Loucy (cell line): Measurements from ENCODE around the gene IRGM.
"Not testable (repeated sequence)": the region's sequence is repeated elsewhere in the genome, so short reads cannot be mapped to it uniquely, and the experiment has no call there.

Experiments used
- H2AFZ ChIP-seq: fragments of 200-600 bp; sonication (generic); 2 replicates; pipeline ENCODE4 v1.6.0; 2016; ENCODE audit warnings: antibody characterized with exemption, mild to moderate bottlenecking, low read length, moderate library complexity
- H3F3A ChIP-seq: fragments of 200-600 bp; 2 replicates; pipeline ENCODE4 v1.6.0; 2016; ENCODE audit warnings: antibody characterized with exemption, low read depth, mild to moderate bottlenecking
- H3K27me3 ChIP-seq: fragments of 200-600 bp; sonication (generic); 2 replicates; pipeline ENCODE4 v1.6.1; 2014; ENCODE audit warnings: low read length, mild to moderate bottlenecking; ENCODE audit not compliant: insufficient read depth, poor library complexity, severe bottlenecking
- H3K36me3 ChIP-seq: fragments of 200-600 bp; sonication (generic); 2 replicates; pipeline ENCODE4 v1.6.1; 2016; ENCODE audit warnings: low read length; ENCODE audit not compliant: insufficient read depth
- H3K4me1 ChIP-seq: fragments of 200-600 bp; sonication (generic); 2 replicates; pipeline ENCODE4 v1.5.1; 2014; ENCODE audit warnings: low read length, mild to moderate bottlenecking; ENCODE audit not compliant: insufficient read depth, poor library complexity, severe bottlenecking
- H3K4me2 ChIP-seq: fragments of 200-600 bp; sonication (generic); 2 replicates; pipeline ENCODE4 v1.6.0; 2014; ENCODE audit warnings: antibody characterized with exemption, low read length, low read depth, mild to moderate bottlenecking; ENCODE audit not compliant: poor library complexity, severe bottlenecking
- H3K4me3 ChIP-seq: fragments of 200-600 bp; sonication (generic); 2 replicates; pipeline ENCODE4 v1.5.1; 2014; ENCODE audit warnings: low read length, mild to moderate bottlenecking, mixed read lengths; ENCODE audit not compliant: poor library complexity, severe bottlenecking
- H3K79me2 ChIP-seq: fragments of 200-600 bp; sonication (generic); 2 replicates; pipeline ENCODE4 v1.6.1; 2014; ENCODE audit warnings: low read length; ENCODE audit not compliant: insufficient read depth
- H3K9ac ChIP-seq: fragments of 200-600 bp; sonication (generic); 2 replicates; pipeline ENCODE4 v1.6.0; 2014; ENCODE audit warnings: mild to moderate bottlenecking, low read depth, low read length, moderate library complexity; ENCODE audit not compliant: poor library complexity, severe bottlenecking
- H3K9me2 ChIP-seq: fragments of 200-600 bp; sonication (generic); replicated peaks from 2 replicates; pipeline ENCODE4 v1.6.1; 2016; ENCODE audit warnings: low read depth, low read length, mixed read lengths
- H3K9me3 ChIP-seq: fragments of 200-600 bp; sonication (generic); 2 replicates; pipeline ENCODE4 v1.6.1; 2014; ENCODE audit warnings: mild to moderate bottlenecking, antibody characterized with exemption, low read length, low read depth; ENCODE audit not compliant: insufficient read depth
- H4K20me1 ChIP-seq: fragments of 200-600 bp; sonication (generic); 2 replicates; pipeline ENCODE4 v1.6.0; 2014; ENCODE audit warnings: antibody characterized with exemption, low read length, mild to moderate bottlenecking; ENCODE audit not compliant: insufficient read depth, poor library complexity, severe bottlenecking
- EZH2phosphoT487 ChIP-seq: fragments of 200-600 bp; IDR thresholded peaks from 2 replicates; pipeline ENCODE4 v1.6.1; 2018; ENCODE audit warnings: antibody characterized with exemption, mild to moderate bottlenecking, moderate library complexity, borderline replicate concordance
- TF ChIP-seq, protein P1 (sequence below): fragments of 200-600 bp; sonication (generic); conservative IDR thresholded peaks from 2 replicates; pipeline ENCODE4 v1.5.1; 2014; ENCODE audit warnings: mild to moderate bottlenecking, antibody characterized with exemption, low read length

The IRGM gene, protein sequence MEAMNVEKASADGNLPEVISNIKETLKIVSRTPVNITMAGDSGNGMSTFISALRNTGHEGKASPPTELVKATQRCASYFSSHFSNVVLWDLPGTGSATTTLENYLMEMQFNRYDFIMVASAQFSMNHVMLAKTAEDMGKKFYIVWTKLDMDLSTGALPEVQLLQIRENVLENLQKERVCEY

DNA sequence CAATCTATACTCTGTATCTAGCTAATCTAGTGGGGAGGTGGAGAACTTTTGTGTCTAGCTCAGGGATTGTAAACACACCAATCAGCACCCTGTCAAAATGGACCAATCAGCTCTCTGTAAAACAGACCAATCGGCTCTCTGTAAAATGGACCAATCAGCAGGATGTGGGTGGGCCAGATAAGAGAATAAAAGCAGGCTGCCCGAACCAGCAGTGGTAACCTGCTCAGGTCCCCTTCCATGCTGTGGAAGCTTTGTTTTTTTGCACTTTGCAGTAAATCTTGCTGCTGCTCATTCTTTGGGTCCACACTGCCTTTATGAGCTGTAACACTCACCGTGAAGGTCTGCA lies at the start of gene IRGM:
Gene IRGM, plus strand, starts transcription at position 214 of the 346 bp plus-strand sequence. CDS start 1,603 bp downstream, outside the sequence.
- Histone ChIP-seq H2AFZ (0 out of 2 replicates have a peak within 1 kb of the TSS, but pooled peaks have one; percentile 4), H3K79me2 (peaks cover 36% of the 10 kb centered on the region; the same call in 1 of the 2 replicates), H3K9me3 (peaks cover 12% of the 10 kb centered on the region; the same call in 1 of the 2 replicates), H3K4me2 (peak within 1 kb of the TSS; percentile 69), H3K9ac (peak within 1 kb of the TSS; percentile 58), H3K4me1 (peaks cover 16% of the 10 kb centered on the region), H3K4me3 (peak within 1 kb of the TSS; percentile 70)
- not testable (repeated sequence) for H4K20me1 ChIP-seq, H3K27me3 ChIP-seq, H3F3A ChIP-seq, H3K36me3 ChIP-seq, H3K9me2 ChIP-seq

DNA sequence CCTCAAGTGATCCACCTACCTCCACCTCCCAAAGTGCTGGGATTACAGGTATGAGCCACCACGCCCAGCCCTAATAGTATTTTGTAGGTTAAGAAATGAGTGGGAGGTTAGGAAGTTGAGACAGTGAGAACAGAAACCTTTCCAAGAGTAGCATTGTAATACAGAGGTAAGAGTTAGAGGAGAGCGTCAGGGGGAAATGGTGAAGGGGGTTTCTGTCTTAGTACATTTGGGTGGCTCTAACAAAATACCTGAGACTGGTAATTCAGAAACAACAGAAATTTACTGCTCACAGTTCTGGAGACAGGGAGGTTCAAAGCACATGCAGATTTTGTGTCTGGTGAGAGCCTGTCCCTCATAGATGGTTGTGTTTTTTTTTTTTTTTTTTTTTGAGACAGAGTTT lies 48.9 kb upstream of the IRGM start:
- H3K4me1 ChIP-seq = no peaks in the 10 kb centered on the region
- H3K4me2 ChIP-seq = no peak overlapping the region
- H3K4me3 ChIP-seq = no peak overlapping the region
- no peaks in the 10 kb centered on the region for H3K9me2 ChIP-seq
- TF ChIP-seq, protein P1, sequence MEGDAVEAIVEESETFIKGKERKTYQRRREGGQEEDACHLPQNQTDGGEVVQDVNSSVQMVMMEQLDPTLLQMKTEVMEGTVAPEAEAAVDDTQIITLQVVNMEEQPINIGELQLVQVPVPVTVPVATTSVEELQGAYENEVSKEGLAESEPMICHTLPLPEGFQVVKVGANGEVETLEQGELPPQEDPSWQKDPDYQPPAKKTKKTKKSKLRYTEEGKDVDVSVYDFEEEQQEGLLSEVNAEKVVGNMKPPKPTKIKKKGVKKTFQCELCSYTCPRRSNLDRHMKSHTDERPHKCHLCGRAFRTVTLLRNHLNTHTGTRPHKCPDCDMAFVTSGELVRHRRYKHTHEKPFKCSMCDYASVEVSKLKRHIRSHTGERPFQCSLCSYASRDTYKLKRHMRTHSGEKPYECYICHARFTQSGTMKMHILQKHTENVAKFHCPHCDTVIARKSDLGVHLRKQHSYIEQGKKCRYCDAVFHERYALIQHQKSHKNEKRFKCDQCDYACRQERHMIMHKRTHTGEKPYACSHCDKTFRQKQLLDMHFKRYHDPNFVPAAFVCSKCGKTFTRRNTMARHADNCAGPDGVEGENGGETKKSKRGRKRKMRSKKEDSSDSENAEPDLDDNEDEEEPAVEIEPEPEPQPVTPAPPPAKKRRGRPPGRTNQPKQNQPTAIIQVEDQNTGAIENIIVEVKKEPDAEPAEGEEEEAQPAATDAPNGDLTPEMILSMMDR = no peak
- no peak for TF ChIP-seq EZH2phosphoT487
- H3K27me3 ChIP-seq = no peaks in the 10 kb centered on the region
- H4K20me1 ChIP-seq = peaks cover 45% of the 10 kb centered on the region
- H3K79me2 ChIP-seq = peaks cover 50% of the 10 kb centered on the region
- H3K9ac ChIP-seq = no peak overlapping the region
- peaks cover 62% of the 10 kb centered on the region for H3K36me3 ChIP-seq
- no peaks in the 10 kb centered on the region for H3F3A ChIP-seq
- no peaks in the 10 kb centered on the region for H3K9me3 ChIP-seq
- no peak overlapping the region for H2AFZ ChIP-seq

GRCh38 chr5:150801117-150801927 lies 45.0 kb upstream of the IRGM start:
- no peak overlapping the region for H3K4me3 ChIP-seq
- no peak for TF ChIP-seq EZH2phosphoT487
- TF ChIP-seq, protein P1 = peak; percentile 53
- H3K27me3 ChIP-seq = no peaks in the 10 kb centered on the region
- peaks cover 9% of the 10 kb centered on the region for H4K20me1 ChIP-seq
- no peaks in the 10 kb centered on the region for H3F3A ChIP-seq
- H3K9me2 ChIP-seq = no peaks in the 10 kb centered on the region
- no peak overlapping the region for H3K9ac ChIP-seq
- H3K4me2 ChIP-seq = no peak overlapping the region
- H2AFZ ChIP-seq = no peak overlapping the region
- H3K36me3 ChIP-seq = peaks cover 49% of the 10 kb centered on the region; the same call in 1 of the 2 replicates
- H3K9me3 ChIP-seq = no peaks in the 10 kb centered on the region
- H3K79me2 ChIP-seq = peaks cover 11% of the 10 kb centered on the region; the same call in 1 of the 2 replicates
- no peaks in the 10 kb centered on the region for H3K4me1 ChIP-seq
